Forelimb muscle (tissue), 1 donor: ENCODE data around the gene KCNE3. TPM values are rescaled to one million over a fixed set of nuclear protein-coding genes. Genes with fewer than 3 reads are reported as not detected.

Experiments used
- DNase-seq: peaks from one replicate; pipeline ENCODE4 v3.0.0-alpha.2; 2013; ENCODE audit warnings: low read depth
- polyA plus RNA-seq: library from polyadenylated mRNA; unstranded; fragments of 120-200 nt; gene quantifications from one replicate; pipeline ENCODE4 v1.2.1, GENCODE V29; 2013; ENCODE audit not compliant: insufficient read length

Gene KCNE3
- polyA plus RNA-seq, 1 donor = 1.2 TPM

- no peak for DNase-seq
Observed at GRCh38 chr11:74471668-74472429, 4.5 kb upstream of the KCNE3 start.

GRCh38 chr11:74471037-74471436, 3.7 kb upstream of the KCNE3 start:
- no peak for DNase-seq

DNA sequence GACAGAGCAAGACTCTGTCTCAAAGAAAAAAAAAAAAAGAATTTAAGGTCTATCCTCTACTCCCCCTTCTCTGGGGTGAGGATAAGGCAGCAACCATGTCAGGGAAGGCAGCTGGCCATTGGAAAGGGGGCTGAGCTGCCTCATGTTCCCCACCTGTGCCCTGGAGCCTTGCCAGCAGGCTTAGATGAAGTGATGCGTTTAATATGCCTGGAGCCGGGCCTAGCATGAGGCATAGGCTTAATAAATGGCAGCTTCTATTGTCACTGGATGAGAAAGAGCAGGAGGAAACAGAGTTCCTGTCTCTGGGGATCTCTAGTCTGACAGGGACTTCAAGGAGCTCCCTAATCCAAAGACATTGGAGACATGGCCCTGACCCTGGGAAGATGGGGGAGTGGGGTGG, 3.2 kb upstream of the KCNE3 start:
- DNase-seq = no peak

GRCh38 chr11:74468936-74469335, 1.6 kb upstream of the KCNE3 start:
- DNase-seq = no peak

GRCh38 chr11:74468521-74468920, 1.2 kb upstream of the KCNE3 start:
- DNase-seq = no peak

GRCh38 chr11:74468058-74468457, 709 bp upstream of the KCNE3 start:
- no peak for DNase-seq

DNA sequence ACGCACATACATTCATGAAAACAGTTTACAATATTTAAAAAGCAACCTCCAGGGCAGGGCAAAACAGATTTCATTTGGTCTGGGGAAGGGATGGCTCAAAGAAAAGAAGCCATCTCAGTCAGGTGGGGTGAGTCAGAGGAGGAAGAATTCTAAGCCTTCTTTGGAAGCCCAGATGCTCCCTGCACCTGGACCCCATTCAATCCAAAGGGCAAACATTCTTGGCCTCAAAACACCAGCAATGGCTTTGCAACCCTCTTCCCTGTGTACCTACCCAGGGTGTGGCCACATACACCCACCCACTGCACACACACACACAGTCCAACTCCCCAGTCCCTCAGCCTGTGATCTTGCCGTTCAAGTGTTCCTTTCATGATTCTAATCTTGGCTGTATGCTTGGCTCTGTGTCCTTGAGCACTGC, 2.0 kb downstream of the KCNE3 start:
- DNase-seq = no peak

DNA sequence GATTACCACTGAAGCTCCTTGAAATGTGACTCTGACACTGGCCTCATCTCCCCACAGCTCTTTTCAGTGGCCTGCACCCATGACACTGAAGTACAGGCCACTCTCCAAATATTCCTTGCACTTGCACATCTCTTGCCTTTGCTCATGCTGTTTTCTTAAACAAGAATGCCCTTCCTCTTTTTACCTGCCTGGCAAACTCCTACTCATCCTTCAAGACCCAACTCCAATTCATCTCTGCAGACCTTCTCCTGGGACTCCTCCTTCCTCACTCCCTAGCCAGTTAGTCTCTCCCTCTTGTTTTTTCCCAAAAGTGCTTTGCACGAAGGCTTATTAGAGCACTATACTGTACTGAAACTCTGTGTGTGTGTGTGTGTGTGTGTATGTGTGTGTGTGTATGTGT, 2.6 kb downstream of the KCNE3 start:
- DNase-seq = no peak

GRCh38 chr11:74463216-74463615, 4.1 kb downstream of the KCNE3 start:
- DNase-seq = no peak

DNA sequence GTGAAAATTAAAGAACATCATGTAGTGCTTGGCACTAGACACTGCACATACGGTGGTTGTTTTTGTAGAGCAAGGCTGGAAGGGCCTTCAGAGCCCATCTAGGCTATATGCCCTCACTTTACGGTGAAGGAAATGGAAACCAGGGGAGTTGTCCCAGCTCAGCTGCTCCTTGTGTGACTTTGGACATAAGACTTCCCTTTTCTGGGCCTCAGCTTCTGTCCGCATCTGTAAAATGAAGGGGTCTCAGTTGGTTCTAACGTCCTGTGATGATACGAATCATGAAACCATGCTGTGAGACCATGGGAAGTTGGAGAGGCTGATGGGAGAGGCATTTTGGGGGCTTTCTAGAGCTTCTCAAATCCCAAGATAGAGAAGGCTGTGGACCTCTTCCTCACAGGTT, 4.7 kb downstream of the KCNE3 start:
- DNase-seq = no peak

DNA sequence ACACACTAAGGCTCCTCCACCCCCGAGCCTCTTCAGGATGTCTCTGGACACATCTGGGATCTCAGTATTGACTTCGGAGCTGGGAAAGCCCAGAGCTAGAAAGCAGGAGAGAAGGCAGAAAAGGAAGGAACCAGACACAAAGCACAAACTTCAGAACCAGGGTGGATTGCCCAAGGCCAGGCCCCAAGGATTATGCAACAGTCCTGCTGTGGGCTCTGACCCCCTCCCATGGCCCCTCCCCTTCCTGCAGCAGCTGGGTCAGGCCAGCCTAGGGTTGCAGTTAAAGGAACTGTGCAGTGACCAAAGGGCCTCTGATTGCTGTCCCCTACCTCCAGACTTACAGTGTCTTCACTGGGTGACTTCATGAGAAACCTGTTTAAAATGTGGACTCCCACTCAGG, 5.3 kb downstream of the KCNE3 start:
- no peak for DNase-seq

- DNase-seq = no peak
Observed at GRCh38 chr11:74460481-74461154, 6.7 kb downstream of the KCNE3 start.

GRCh38 chr11:74460065-74460464, 7.3 kb downstream of the KCNE3 start:
- DNase-seq = no peak

DNA sequence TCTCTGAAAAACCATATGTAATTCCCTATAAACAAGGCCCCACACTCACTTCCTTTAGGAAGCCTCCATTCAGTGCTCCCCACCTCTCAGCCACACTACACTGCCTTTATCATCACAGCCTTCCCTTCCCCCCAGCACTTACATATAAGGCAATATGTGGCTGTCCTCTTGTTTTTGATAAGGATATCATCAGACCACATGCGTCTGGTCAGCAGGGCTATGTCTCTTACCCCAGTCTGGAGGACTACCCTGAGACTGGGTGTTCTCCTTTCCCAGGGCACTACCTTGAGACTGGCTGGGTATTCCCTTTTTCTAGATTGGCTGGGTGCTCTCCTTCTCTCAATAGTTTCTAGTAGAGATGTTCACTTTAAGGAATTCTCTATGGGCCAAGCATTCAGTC, 7.8 kb downstream of the KCNE3 start:
- DNase-seq = no peak

DNA sequence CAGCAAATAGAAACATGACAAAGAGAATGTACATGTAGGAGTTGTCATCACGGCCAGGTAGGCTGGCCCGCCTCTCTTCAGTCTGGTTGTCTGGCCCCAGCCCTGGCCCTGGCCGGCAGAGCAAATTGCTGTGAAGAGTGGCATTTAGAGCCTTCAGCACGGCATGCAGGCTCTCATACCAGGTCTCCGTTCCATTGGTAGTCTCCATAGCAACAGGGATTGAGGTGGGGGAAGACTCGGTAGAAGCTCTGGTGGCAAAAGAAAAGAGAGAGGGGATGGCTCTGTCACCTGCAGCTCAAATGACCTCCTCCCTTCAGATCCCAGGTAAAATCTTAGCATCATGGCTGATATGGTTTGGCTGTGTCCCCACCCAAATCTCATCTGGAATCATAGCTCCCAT, 10.0 kb downstream of the KCNE3 start:
- DNase-seq = no peak

GRCh38 chr11:74453373-74453975, 13.9 kb downstream of the KCNE3 start:
- no peak for DNase-seq

GRCh38 chr11:74452366-74452765, 15.0 kb downstream of the KCNE3 start:
- no peak for DNase-seq

DNA sequence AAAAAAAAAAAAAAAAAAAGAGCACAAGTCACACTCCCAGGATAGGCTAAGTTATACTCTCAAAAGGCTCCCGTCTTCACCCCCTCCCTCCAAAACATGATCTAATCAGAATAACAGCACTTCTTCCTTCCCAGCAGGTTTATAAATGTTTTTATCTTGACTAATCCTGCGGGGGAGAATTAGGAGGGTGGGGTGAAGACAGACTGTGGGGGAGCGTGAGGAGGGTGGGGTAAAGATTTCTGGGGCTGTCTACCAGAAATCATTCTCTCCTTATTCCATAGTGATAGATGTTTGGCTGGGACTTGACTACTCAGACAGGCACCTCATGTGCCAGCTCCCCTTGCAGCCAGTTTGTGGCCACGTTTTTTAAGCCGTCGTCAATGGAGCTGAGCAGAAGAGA, 17.0 kb downstream of the KCNE3 start:
- DNase-seq = no peak

- DNase-seq = no peak
Observed at GRCh38 chr11:74449369-74449931, 17.9 kb downstream of the KCNE3 start.

- DNase-seq = no peak
Observed at GRCh38 chr11:74447720-74448119, 19.6 kb downstream of the KCNE3 start.

GRCh38 chr11:74446532-74446938, 20.8 kb downstream of the KCNE3 start:
- no peak for DNase-seq

GRCh38 chr11:74444173-74444826, 23.0 kb downstream of the KCNE3 start:
- no peak for DNase-seq
